PC-3 (cell line): Measurements from ENCODE around the gene CYCS.

Experiments
- CTCF ChIP-seq: fragments of 300-600 bp; sonication (generic); conservative IDR thresholded peaks from 2 replicates; pipeline ENCODE4 v1.5.1; 2017; ENCODE audit warnings: antibody characterized with exemption, low read depth, mild to moderate bottlenecking, low read length
- EZH2 ChIP-seq: fragments of 300-600 bp; sonication (generic); IDR thresholded peaks from one replicate; pipeline ENCODE4 v1.6.1; 2017; ENCODE audit warnings: antibody characterized with exemption, mild to moderate bottlenecking, low read length; ENCODE audit not compliant: unreplicated experiment
- EZH2phosphoT487 ChIP-seq: fragments of 300-600 bp; sonication (generic); IDR thresholded peaks from 2 replicates; pipeline ENCODE4 v1.6.1; 2018; ENCODE audit warnings: mild to moderate bottlenecking, antibody characterized with exemption, low read length, borderline replicate concordance

- TF ChIP-seq CTCF (no peak), EZH2phosphoT487 (no peak), EZH2 (no peak)
These were observed 24.8 kb upstream of the CYCS start for GRCh38 chr7:25149836-25150235.
